CD14-positive monocyte (primary cell): ENCODE results near the gene FOXJ2. TPM values are rescaled to one million over a fixed set of nuclear protein-coding genes. Genes with fewer than 3 reads are reported as not detected.

ENCODE experiments used
- DNase-seq, 3 donors: peaks; one replicate each; pipeline ENCODE4 v3.0.0-alpha.2; 2011 to 2022
- H2AFZ ChIP-seq: 2 replicates; pipeline ENCODE4 v1.6.0; 2012; ENCODE audit warnings: mild to moderate bottlenecking, low read depth, low read length, inconsistent platforms; ENCODE audit not compliant: insufficient read depth, poor library complexity, severe bottlenecking
- H3K27ac ChIP-seq, 2 donors: 1 replicate in 1 of 2; 2 replicates in 1 of 2; pipeline ENCODE4 v1.5.1; 2012 to 2013; ENCODE audit warnings: low read length in 2 of 2, control low read depth in 1 of 2, inconsistent platforms in 1 of 2, low read depth in 1 of 2, mild to moderate bottlenecking in 1 of 2
- H3K27me3 ChIP-seq, 2 donors: one replicate each; pipeline versions ENCODE4 v1.6.0 to v1.6.1; 2011 to 2013; ENCODE audit warnings: low read length in 2 of 2; ENCODE audit not compliant: control insufficient read depth in 2 of 2, insufficient read depth in 2 of 2
- H3K36me3 ChIP-seq, 2 donors: replicated peaks in 1 of 2; 1 replicate in 1 of 2; 2 replicates in 1 of 2; pipeline versions ENCODE4 v1.5.1 to v1.6.1; 2012 to 2013; ENCODE audit warnings: low read length in 2 of 2, control low read depth in 1 of 2, inconsistent platforms in 1 of 2, mild to moderate bottlenecking in 1 of 2; ENCODE audit not compliant: insufficient read depth in 2 of 2, control insufficient read depth in 1 of 2
- H3K4me1 ChIP-seq, 2 donors: 1 replicate in 1 of 2; 2 replicates in 1 of 2; pipeline versions ENCODE4 v1.5.1 to v1.6.1; 2012 to 2013; ENCODE audit warnings: low read length in 2 of 2, control low read depth in 1 of 2, inconsistent platforms in 1 of 2, mild to moderate bottlenecking in 1 of 2, moderate library complexity in 1 of 2; ENCODE audit not compliant: insufficient read depth in 2 of 2, control insufficient read depth in 1 of 2
- H3K4me2 ChIP-seq: replicated peaks from 2 replicates; pipeline ENCODE3; 2012; ENCODE audit warnings: low read length, moderate library complexity, mild to moderate bottlenecking; ENCODE audit not compliant: poor library complexity, severe bottlenecking; ENCODE audit errors: extremely low read depth
- H3K4me3 ChIP-seq, 3 experiments: fragments of 200-600 bp in 1 of 3; sonication (generic) in 1 of 3; replicated peaks in 1 of 3; 1 replicate in 2 of 3; 2 replicates in 1 of 3; pipeline ENCODE4 v1.5.1; 2011 to 2013; ENCODE audit warnings: low read length in 3 of 3, mild to moderate bottlenecking in 3 of 3, control low read depth in 2 of 3, low read depth in 2 of 3, inconsistent platforms in 1 of 3, moderate library complexity in 1 of 3
- H3K79me2 ChIP-seq: 2 replicates; pipeline ENCODE4 v1.6.0; 2012; ENCODE audit warnings: mild to moderate bottlenecking, control low read depth, inconsistent platforms, low read length, moderate library complexity; ENCODE audit not compliant: insufficient read depth
- H3K9ac ChIP-seq: 2 replicates; pipeline ENCODE4 v1.6.0; 2017; ENCODE audit warnings: low read length, mild to moderate bottlenecking; ENCODE audit not compliant: insufficient read depth, poor library complexity, severe bottlenecking
- H3K9me3 ChIP-seq, 2 donors: replicated peaks in 1 of 2; 1 replicate in 1 of 2; 2 replicates in 1 of 2; pipeline versions ENCODE4 v1.5.1 to v1.6.1; 2012 to 2013; ENCODE audit warnings: low read length in 2 of 2, control low read depth in 1 of 2; ENCODE audit not compliant: control insufficient read depth in 1 of 2, insufficient read depth in 1 of 2
- H4K20me1 ChIP-seq: 2 replicates; pipeline ENCODE4 v1.6.0; 2012; ENCODE audit warnings: mild to moderate bottlenecking, low read length, control low read depth, moderate library complexity; ENCODE audit not compliant: insufficient read depth
- H3K27ac Mint-ChIP-seq, 7 donors: one replicate each; pipeline ENCODE4 v1.8.0; 2020; ENCODE audit warnings: mild to moderate bottlenecking in 7 of 7, mixed read lengths in 7 of 7, moderate library complexity in 6 of 7, inconsistent platforms in 2 of 7
- H3K27me3 Mint-ChIP-seq, 3 donors: one replicate each; pipeline ENCODE4 v1.8.0; 2021 to 2022; ENCODE audit warnings: low read depth in 3 of 3, mild to moderate bottlenecking in 3 of 3, mixed read lengths in 3 of 3, moderate library complexity in 3 of 3, inconsistent platforms in 1 of 3
- H3K36me3 Mint-ChIP-seq, 2 donors: one replicate each; pipeline ENCODE4 v1.8.0; 2020; ENCODE audit warnings: mixed read lengths in 2 of 2, inconsistent platforms in 1 of 2, mild to moderate bottlenecking in 1 of 2
- H3K4me1 Mint-ChIP-seq: one replicate; pipeline ENCODE4 v1.8.0; 2020; ENCODE audit warnings: mild to moderate bottlenecking, mixed read lengths
- H3K4me3 Mint-ChIP-seq, 2 donors: one replicate each; pipeline ENCODE4 v1.8.0; 2020; ENCODE audit warnings: mild to moderate bottlenecking in 2 of 2, mixed read lengths in 2 of 2, moderate library complexity in 1 of 2
- H3K9me3 Mint-ChIP-seq, 7 donors: one replicate each; pipeline ENCODE4 v1.8.0; 2020 to 2022; ENCODE audit warnings: mixed read lengths in 7 of 7, mild to moderate bottlenecking in 6 of 7, moderate library complexity in 6 of 7, inconsistent platforms in 2 of 7
- WGBS: methylation state at CpG from one replicate; pipeline ENCODE4 v1.1.5; 2013; ENCODE audit warnings: missing lambda C conversion rate; ENCODE audit not compliant: insufficient coverage; 5-methylcytosine and 5-hydroxymethylcytosine counted together
- intact Hi-C, 2 donors: fragments of 100-400 bp; cut with micrococcal nuclease; formaldehyde crosslinking; loops; one replicate each; pipeline versions ENCODE4 v1.15.0 to v1.15.1; 2023
- polyA plus RNA-seq, 3 donors: library from polyadenylated mRNA; depleted of rRNA in 1 of 3; unstranded in 2 of 3; stranded (reverse) in 1 of 3; fragments of 300-500 nt in 2 of 3; fragments of >200 nt in 1 of 3; fragmentation: Illumina TruSeq in 2 of 3; gene quantifications; 1 replicate in 2 of 3; 2 replicates in 1 of 3; pipeline ENCODE4 v1.2.3, GENCODE V29; 2012 to 2021
- TF ChIP-seq, protein P1 (sequence below): fragments of 200-600 bp; IDR thresholded peaks from one replicate; pipeline ENCODE4 v1.8.0; 2022; ENCODE audit warnings: antibody characterized with exemption, mild to moderate bottlenecking

The FOXJ2 gene
- polyA plus RNA-seq, 3 donors: 4.9 to 15.0 (median 7.4) TPM

GRCh38 chr12:8078916-8079315 lies 46.4 kb downstream of the FOXJ2 start:
- H4K20me1 ChIP-seq: no peaks in the 10 kb centered on the region
- no peak overlapping the region for H3K27ac ChIP-seq
- TF ChIP-seq, protein P1, sequence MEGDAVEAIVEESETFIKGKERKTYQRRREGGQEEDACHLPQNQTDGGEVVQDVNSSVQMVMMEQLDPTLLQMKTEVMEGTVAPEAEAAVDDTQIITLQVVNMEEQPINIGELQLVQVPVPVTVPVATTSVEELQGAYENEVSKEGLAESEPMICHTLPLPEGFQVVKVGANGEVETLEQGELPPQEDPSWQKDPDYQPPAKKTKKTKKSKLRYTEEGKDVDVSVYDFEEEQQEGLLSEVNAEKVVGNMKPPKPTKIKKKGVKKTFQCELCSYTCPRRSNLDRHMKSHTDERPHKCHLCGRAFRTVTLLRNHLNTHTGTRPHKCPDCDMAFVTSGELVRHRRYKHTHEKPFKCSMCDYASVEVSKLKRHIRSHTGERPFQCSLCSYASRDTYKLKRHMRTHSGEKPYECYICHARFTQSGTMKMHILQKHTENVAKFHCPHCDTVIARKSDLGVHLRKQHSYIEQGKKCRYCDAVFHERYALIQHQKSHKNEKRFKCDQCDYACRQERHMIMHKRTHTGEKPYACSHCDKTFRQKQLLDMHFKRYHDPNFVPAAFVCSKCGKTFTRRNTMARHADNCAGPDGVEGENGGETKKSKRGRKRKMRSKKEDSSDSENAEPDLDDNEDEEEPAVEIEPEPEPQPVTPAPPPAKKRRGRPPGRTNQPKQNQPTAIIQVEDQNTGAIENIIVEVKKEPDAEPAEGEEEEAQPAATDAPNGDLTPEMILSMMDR: no peak
- H3K9me3 Mint-ChIP-seq: peaks cover 0 to 1% (median 0%) of the 10 kb centered on the region in 7 donors
- peaks cover 0 to 2% of the 10 kb centered on the region in 2 donors for H3K36me3 ChIP-seq
- peak overlapping the region in 6 of 7 donors; percentile 3 to 98 (median 59) for H3K27ac Mint-ChIP-seq
- H3K4me1 Mint-ChIP-seq: peaks cover 59% of the 10 kb centered on the region
- H3K4me1 ChIP-seq: peaks cover 47 to 67% of the 10 kb centered on the region in 2 donors
- H3K27me3 Mint-ChIP-seq: no peaks in the 10 kb centered on the region
- H3K27me3 ChIP-seq: no peaks in the 10 kb centered on the region
- no peak overlapping the region for H3K4me3 ChIP-seq
- no peaks in the 10 kb centered on the region for H3K9me3 ChIP-seq
- H3K4me3 Mint-ChIP-seq: no peak overlapping the region
- intact Hi-C loops: no loop called here
- no peak overlapping the region for H2AFZ ChIP-seq
- no peak for DNase-seq
- H3K36me3 Mint-ChIP-seq: peaks cover under 1 to 1% of the 10 kb centered on the region in 2 donors
- no peak overlapping the region for H3K4me2 ChIP-seq
- 100% methylated on average over 1 of the region's 2 CpGs for WGBS
- no peak overlapping the region for H3K9ac ChIP-seq
- H3K79me2 ChIP-seq: peaks cover 36% of the 10 kb centered on the region

- H2AFZ ChIP-seq: no peak overlapping the region
- H3K4me2 ChIP-seq: peak overlapping the region; percentile 85
- Mint-ChIP-seq H3K27ac (peak overlapping the region; percentile 82 to 100 (median 94)), H3K4me3 (no peak overlapping the region), H3K27me3 (no peaks in the 10 kb centered on the region), H3K36me3 (peaks cover 7 to 8% of the 10 kb centered on the region in 2 donors), H3K9me3 (peaks cover 0 to 1% (median 0%) of the 10 kb centered on the region in 7 donors), H3K4me1 (peaks cover 67% of the 10 kb centered on the region)
- peaks cover 0 to 12% of the 10 kb centered on the region in 2 donors for H3K36me3 ChIP-seq
- H3K79me2 ChIP-seq: peaks cover 48% of the 10 kb centered on the region
- no peaks in the 10 kb centered on the region for H3K9me3 ChIP-seq
- H4K20me1 ChIP-seq: no peaks in the 10 kb centered on the region
- TF ChIP-seq, protein P1: no peak
- H3K27ac ChIP-seq: peak overlapping the region in 1 of 2 donors; percentile 97
- H3K9ac ChIP-seq: no peak overlapping the region
- peaks cover 52 to 74% of the 10 kb centered on the region in 2 donors for H3K4me1 ChIP-seq
- DNase-seq: peak in 2 of 3 donors; percentile 77 to 84
- no peaks in the 10 kb centered on the region for H3K27me3 ChIP-seq
- intact Hi-C loops: loop anchor here (5.0 kb wide), 1 partner anchor 33 kb away; no protein-coding TSS in a partner anchor
- H3K4me3 ChIP-seq: peak overlapping the region in 1 of 3 experiments; percentile 53
Measured at GRCh38 chr12:8080120-8080519, 47.6 kb downstream of the FOXJ2 start.
